HG03060 (cell line): ENCODE measurements around the gene PRR15L.
"Not testable (repeated sequence)": the region's sequence is repeated elsewhere in the genome, so short reads cannot be mapped to it uniquely, and the experiment has no call there.

Source experiments
- ATAC-seq: cut with Tn5 transposase; IDR thresholded peaks from one replicate; pipeline ENCODE4 v1.9.1; 2021; ENCODE audit warnings: low read depth, moderate number of reproducible peaks; ENCODE audit not compliant: unreplicated experiment

PRR15L gene, protein sequence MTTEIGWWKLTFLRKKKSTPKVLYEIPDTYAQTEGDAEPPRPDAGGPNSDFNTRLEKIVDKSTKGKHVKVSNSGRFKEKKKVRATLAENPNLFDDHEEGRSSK

DNA sequence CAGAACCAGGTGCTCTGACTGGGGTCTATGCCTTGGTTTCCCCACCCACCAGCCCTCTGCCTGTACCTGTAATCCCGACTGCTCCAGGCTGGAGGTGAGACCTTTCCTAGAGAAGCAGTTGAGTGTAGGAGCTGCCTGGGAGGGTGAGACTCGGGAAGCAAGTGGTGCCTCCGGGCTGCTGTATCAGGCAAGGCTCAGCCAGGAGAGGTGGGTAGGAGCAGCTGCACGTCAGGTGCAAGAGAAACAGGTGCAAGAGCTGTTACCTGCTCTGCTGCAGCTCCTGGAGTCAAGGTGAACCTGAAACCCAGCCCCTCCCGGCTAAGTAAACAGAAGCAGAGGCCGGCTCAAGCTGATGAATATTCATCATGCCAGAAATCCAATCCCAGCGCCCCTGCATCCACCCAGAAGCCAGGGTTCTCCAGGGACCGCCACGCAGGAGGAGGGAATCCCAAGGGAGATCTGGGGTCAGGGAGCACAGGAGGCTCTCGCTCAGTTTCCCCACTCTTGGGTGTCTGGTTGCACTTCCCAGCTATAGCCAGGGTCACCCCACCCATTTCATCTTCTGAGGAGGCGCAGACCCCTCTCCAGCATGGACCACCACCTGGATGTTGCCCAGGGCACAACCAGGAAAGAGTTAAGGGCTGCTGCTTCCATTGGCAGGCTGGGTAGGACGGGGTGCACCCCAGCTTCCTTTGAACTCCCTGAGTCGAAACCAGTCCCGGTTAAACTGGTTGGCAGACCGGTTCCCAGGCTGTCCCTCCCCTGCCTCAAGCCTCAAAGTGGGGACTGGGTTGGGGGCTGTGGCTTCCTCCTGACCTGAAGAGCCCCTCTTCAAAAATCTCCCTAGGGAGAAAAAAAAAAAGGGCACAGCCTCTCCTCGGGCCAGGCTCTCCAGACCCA lies at the start of gene PRR15L:
TSS of gene PRR15L (minus strand) at position 293 of the 900 bp plus-strand sequence. CDS start 4,649 bp downstream, outside the sequence.
- no peak for ATAC-seq

DNA sequence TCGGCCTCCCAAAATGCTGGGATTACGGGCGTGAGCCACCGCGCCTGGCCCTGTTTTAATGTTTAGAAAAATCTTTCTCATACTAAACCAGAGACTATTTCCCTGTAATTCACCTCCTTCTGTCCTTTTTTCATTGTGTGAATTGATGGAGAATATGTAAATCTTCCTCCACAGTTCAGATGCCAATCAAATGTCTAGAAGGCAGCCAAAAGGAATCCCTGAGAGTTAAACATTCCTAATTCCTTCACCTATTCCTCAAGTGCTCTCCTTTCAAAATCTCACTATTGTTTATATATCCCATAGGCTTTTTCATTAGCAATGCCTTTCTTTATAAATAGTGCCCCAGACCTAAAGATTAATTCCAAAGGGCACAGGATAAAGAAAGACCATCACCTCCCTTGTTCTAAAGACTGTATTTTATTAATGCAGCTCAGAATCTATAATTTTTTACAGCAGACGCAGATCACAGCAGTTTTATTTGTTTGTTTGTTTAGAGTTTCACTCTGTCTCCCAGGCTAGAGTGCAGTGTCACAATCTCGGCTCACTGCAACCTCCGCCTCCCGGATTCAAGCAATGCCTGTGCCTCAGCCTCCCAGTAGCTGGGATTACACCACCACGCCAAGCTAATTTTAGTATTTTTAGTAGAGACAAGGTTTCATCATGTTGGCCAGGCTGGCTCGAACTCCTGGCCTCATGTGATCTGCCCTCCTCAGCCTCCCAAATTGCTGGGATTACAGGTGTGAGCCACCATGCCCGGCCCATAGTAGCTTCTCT lies 49.4 kb upstream of the PRR15L start:
- no peak for ATAC-seq

DNA sequence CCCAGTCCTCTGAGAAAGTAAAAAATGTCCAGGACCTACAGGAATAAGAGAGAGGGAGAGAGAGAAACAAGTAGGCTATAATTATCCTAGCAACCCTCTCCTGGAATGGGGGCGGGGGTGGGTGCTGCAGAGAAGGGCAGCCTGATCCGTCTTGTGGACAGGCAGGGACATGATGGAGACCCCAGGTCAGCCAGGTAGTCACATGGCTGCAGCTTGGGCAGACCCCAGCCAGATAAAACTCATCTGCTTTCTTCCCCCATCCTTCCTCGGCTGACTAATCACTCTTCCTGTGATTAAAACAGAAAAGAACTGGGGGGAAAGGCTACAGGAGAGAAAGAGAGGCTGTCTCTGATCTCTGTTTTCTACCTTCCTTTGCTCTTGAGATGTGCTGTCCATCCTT lies 47.3 kb upstream of the PRR15L start:
- no peak for ATAC-seq

DNA sequence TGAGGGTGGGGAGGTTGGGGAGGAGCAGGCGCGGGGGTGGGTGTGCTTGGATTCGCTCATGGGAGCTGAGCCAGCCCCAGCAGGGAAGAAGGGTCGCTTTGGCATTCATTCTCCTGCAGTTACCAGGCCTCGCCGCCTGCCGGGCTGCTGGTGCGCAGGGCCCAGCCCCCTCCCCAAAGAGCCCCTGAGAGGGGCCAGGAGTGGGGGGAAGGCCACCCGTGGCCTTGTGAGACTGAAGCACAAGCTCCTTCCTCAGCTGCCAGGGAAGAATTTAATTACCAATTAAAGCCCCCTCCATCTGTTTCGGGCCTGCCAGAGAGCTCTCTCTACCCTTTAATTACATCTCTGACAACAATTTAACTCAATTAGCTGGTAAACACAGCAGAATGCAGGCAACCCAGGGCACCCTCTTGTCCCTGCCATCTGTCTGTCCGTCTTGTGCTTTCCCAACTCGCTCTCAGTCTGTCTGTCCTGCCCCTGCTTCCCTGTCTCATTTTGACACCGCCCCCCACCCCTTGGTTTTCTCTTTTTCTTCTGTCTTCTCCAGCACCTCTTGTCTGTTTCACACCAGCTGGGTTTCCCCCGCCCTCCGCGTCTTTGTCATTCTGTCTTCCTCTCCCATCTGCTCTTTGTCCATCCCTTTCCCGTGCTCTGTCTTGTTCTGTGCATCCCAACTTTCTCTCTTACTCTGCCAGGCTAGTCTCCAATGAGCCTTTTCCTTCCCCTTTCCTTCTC lies 45.9 kb upstream of the PRR15L start:
- no peak for ATAC-seq

DNA sequence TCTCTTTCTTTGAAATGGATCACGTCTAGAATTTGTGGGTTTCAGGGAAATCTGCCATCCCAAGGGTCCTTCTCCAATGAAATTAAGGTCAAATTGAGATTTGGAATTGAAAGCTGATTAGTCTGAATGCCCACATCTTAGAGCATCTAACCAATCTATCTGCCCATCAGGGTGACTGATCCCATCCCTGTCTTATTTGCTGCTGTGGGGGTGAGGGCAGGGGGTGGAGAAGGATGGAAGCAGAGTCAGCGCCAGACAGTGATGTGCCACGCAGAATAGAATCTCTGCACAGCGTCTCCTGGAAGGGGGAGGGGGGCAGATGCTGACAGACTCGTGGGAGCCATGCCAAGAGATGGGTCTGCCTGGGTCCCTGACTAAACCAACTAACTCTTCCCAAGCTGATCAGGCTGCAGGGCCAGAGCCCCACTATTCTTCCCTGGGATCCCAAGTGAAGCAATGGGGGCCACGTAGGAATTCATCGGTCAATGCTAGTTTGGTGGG lies 45.3 kb upstream of the PRR15L start:
- ATAC-seq = no peak

DNA sequence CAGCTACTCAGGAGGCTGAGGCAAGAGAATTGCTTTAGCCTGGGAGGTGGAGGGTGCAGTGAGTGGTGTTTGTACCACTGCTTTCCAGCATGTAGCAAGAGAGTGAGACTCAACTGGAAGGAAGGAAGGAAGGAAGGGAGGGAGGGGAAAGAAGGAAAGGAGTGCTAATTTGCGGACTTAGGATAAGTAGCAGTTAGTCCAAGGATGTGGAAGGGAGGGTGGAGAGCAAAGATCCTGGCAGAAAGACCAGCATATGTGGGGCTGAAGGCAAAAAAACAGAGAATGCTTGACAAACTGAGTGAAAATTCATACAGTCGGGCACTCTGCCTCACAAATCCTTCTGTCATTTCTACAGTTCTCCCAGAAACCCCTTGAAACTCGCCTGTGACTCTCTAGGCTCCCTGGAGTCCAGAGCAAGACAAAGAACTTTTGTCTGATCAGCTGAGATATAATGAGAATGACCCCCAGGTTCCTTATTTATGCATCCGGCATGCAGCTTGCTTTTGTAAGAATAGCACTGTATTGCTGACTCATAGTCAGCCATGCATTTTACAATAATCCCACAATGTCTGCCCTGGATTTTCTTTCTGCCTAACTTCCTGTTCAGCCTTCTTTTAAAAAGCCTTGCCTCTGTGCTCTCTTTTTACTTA lies 44.7 kb upstream of the PRR15L start:
- ATAC-seq = no peak

DNA sequence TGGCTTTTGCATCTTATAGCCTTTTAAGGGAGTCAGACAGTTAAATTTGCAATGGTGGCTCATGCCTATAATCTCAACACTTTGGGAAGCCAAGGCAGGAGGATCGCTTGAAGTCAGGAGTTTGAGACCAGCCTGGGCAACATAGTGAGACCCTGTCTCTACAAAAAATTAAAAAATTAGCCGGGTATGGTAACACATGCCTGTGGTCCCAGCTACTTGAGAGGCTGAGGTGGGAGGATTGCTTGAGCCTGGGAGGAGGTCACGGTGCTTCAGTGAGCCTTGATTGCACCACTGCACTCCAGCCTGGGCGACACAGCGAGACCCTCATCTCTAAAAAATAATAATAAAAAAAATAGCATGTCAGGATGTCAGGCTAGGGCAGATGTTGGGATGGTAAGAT lies 44.0 kb upstream of the PRR15L start:
- not testable (repeated sequence) for ATAC-seq

DNA sequence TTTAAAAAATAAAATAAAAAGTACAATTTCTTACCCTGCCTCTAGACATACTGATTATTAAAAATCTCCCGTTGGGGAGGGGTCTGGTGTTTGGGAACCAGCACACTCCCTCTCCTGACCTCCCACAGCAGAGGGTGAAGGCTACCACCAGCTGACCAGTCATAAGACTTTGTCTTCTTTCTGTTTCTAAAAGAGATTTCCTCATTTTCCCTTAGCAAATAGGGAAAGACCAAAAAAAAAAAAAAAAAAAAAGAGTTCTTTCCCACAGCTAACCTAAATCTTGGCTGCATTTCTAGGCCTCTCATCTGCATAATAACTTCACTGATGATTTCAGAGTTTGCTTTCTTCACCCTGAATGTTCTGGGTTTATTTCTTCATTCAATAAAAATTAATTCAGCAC lies 43.5 kb upstream of the PRR15L start:
- ATAC-seq = no peak

DNA sequence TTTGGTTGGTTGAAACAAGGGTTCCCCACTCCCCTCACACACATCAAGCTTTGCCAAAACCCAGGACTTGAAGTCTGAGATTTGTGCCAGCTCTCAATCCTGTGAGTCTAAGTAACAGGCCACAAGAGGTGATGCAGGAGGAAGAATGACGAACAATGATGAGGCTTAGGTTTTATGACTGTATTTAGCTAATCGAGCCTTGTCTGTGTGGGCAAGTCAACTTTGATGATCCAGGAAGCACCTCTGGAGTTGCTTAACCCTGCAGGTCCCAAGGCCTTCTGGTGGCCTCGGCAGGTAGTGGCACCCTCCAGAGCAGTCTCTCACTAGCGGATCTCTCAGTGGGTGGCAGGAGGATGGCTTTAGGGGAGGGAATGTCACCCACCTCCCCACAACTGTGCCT lies 41.9 kb upstream of the PRR15L start:
- ATAC-seq = no peak

DNA sequence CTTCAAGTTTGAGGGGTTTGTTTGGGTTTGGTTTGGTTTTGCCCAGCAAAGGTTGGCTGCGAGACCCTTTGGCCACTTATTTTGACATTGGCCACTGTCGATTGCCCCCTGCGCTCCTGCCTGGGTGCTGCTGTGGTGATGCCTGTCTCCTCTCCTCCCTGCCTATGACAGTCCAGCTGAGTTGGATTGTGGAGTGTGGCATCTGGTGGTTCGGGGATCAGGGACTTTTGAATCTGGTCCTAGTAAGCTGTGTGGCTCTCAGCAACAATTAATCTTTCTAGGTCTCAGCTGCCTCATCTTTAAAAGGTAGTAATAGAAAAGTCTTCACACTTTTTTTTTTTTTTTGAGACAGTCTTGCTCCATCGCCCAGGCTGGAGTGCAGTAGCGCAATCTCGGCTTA lies 40.4 kb upstream of the PRR15L start:
- ATAC-seq = no peak

DNA sequence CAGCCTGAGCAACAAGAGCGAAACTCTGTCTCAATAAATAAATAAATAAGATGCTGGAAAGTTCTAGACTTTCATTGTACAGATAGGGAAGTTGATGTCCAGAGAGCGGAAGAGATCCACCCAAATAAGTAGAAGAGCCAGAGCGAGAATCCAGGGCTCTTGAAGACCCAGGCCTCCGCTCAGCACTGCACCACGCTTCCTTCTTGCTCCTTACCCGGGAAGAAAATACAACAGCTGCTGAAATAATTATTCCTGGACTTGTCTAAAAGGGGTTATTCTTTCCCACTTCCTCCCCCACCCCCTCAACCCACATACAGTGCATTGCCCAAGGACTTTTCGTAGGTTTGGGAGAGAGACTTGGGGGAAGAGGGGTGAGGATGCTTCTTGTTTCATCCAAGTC lies 39.9 kb upstream of the PRR15L start:
- ATAC-seq = no peak

DNA sequence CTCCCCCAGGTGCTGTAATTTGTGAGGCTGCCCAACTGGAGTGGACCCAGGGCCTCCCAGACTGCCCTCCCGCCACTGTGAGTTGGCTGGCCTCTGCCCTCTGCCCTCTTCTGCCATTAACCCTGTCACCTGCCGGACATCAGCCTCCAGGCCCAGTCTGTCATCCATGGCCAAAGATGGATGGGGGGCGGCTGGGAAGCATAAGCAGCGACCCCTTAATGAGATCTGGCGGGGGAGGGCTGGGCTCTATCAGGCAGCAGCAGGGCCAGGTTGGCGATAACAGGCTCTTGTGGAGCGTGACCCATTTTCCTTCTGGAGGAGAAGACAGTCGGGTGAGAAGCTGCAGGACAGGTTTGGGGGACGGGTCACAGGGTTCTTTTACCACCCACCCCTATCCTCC lies 38.5 kb upstream of the PRR15L start:
- ATAC-seq = no peak

DNA sequence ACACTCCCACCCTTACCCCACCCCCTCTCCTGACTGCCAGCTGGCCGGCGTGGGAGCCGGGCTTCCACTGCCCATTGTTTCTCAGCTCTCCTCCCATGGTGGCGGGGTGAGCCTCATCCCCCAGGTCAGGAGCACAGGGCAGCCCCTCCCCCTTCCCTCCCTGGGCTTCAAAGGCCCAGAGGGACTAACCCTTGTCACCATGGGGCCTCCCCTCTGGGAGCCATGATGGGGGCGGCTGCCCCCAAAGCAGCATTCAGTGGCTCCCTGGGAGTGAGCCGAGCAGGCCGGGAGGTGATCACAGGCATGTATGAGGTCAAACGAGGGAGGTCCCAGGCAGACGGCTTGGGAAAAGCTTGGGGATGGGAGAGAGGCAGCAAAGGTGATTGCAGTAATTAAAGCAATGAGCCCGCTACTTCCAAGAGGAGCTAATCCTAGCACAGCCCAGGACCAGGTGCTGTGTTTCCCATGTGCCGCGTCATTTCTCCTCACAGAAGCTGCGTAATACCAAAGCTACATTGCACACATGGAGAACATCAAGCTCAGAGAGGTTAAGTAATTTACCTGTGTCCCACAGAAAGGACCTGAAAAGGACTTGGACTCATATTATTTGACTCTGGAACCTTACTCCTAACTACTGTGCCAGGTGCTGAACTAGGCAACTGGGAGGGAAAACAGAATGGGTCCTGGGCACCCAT lies 37.7 kb upstream of the PRR15L start:
- no peak for ATAC-seq

DNA sequence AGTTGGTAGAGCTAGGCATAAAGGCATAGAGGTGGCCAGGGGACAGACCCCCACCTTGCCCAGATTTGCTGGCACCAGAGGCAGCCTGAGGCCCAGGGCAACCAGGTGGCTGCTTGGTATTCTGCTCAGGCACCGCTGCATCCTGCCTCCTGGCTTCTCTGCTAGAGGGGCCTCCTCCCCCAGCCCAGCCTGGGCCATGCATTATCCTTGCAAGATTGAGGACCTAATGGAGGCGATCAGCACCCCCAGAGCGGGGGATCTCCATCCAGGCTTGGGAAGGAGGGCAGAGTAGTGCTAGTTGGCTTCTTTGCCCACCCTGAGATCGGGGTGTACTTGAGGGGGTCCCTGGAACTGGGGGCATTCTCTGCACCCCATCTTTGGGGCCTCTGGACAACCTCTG lies 37.0 kb upstream of the PRR15L start:
- no peak for ATAC-seq

DNA sequence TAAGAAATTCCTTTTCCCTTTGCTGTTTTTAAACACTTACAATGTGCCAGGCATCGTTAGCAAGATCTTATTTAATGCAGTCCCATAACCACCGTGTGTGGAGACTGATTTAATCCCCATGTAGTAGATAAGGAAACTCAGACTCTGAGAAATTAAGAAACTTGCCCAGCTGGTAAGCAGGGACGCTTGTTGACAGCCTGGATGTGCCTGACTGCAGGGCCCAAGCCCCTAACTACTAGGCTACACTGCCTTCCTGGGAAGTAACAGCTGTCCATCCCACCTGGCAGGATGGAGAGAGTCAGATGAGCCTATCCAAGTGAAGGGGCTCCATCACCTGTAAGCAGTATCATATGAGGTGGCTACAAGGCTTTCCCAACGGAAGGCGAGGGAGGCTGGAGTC lies 36.3 kb upstream of the PRR15L start:
- no peak for ATAC-seq

DNA sequence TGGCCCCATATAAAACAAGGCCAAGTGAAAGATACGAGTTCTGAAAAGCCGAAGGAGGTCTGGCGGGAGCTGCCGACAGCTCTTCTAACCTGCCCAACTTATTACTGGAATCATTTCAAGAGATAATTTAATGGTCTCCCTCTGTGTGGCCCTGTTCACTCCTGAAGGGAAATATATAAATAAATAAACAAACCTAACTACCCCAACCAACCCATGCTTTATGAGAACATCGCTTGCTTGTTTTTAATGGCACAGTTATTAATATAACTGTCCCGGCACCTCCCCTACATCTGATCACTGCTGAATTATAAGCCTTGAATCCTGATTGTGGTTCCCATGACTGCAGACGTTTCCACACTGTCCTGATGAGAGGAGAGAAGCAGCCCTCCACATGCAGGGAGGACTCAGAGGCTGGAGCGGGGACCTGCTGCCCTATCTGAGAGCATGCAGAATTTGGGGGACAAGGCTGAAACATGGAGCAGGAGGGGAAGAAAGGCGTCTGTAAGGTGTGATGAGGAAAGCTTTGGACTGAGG lies 35.4 kb upstream of the PRR15L start:
- ATAC-seq = no peak

DNA sequence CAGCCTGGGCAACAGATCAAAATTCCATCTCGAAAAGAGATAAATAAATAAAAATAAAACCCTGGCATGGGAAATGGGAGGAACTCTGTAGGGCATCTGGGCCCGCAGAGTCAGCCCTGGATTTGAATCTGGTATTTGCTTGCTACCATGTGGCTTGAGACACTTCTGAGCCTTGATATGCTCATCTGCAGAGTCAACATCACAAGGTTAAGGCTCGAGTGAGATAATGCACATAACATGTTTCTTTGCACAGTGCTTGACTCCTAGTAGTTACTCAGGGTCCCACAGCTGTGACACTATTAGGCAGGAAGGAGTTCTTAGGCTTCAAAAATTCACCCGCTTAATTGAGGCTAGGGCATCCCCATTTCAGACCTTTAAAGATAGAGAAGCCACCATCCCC lies 34.5 kb upstream of the PRR15L start:
- ATAC-seq = no peak

DNA sequence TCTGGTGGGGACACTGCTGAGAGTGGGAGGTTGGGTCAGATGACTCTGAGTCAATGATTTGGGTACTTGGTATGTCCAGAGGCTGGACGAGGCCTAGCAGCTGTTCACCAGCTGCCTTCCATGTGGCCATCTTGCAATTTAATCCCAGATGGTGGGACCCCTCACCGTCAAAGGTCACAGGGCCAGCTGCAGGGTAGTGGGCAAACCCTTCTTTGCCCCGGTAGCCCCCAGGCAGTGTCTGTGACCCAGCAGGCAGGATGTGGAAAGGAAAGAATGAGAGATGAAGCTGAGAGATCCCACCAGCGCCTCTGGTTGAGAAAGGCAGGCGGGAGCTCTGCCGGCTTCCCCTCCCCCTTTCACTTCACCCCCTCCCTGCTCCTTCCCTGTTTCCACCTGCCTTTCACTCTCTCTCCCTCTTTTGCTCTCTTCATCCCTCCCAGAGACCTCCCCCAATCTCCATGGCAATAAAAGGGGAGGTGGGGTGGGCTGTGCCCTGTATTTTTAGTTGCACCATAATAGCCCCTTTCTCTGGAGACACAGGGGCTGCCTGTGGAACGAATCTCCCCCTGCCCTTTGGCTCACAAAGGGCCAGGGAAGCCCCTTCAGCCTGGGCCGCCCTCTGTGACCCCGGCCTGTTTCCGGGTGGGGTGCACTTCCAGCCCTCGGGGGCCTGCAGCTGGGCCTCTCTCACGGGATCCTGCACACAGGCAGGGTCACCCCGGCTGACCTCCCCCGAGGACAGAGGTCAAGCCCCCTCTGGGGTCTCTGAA lies 33.5 kb upstream of the PRR15L start:
- no peak for ATAC-seq

DNA sequence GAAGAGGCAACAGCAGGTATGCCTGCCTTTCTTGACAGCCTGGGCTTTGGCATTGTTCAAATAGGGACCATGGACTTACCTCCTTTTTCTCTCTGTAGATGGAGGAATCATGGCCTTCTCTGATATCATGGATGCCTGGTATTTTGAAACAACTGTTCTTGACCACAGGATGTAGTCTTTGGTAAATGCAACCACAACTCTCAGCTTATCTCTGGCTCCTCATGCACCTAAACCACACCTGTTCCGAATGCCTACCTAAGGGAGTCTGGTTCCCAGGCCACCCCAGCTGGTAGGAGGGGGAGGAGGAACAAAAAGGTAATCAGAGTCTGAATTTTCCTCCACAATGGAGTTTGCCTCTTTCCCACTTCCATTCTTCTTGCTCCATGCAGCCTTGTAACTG lies 32.0 kb upstream of the PRR15L start:
- ATAC-seq = no peak
